Neural cell (in vitro differentiated cells): ENCODE results near the gene CARD14. TPM values are rescaled to one million over a fixed set of nuclear protein-coding genes. Genes with fewer than 3 reads are reported as not detected.
"Not testable (repeated sequence)": the region's sequence is repeated elsewhere in the genome, so short reads cannot be mapped to it uniquely, and the experiment has no call there.

Experiments
- H2AFZ ChIP-seq: fragments of 200-600, 300-800 bp; sonication (generic), shearing (Covaris generic); 2 replicates; pipeline ENCODE4 v1.6.0; 2014; ENCODE audit warnings: low read depth, mild to moderate bottlenecking, antibody characterized with exemption, low read length, moderate library complexity
- H3F3A ChIP-seq: fragments of 200-600 bp; shearing (Covaris generic); 2 replicates; pipeline ENCODE4 v1.6.1; 2016; ENCODE audit warnings: mild to moderate bottlenecking, moderate library complexity, mixed read lengths, antibody characterized with exemption, low read length; ENCODE audit not compliant: insufficient read depth, poor library complexity, severe bottlenecking
- H3K27ac ChIP-seq: fragments of 200-600, 300-800 bp; sonication (generic), shearing (Covaris generic); 2 replicates; pipeline ENCODE4 v1.5.1; 2014; ENCODE audit warnings: mild to moderate bottlenecking, low read length, moderate library complexity
- H3K27me3 ChIP-seq: fragments of 300-800, 200-600 bp; sonication (generic), shearing (Covaris generic); 2 replicates; pipeline ENCODE4 v1.6.0; 2014; ENCODE audit warnings: mild to moderate bottlenecking, low read depth, low read length, moderate library complexity; ENCODE audit not compliant: insufficient read depth
- H3K36me3 ChIP-seq: fragments of 300-800, 200-600 bp; sonication (generic), shearing (Covaris generic); 2 replicates; pipeline ENCODE4 v1.5.1; 2014; ENCODE audit warnings: mild to moderate bottlenecking, antibody characterized with exemption, low read length, moderate library complexity; ENCODE audit not compliant: insufficient read depth
- H3K4me2 ChIP-seq: fragments of 300-800, 200-600 bp; sonication (generic), shearing (Covaris generic); 2 replicates; pipeline ENCODE4 v1.6.0; 2014; ENCODE audit warnings: mild to moderate bottlenecking, low read length
- H3K4me3 ChIP-seq: fragments of 300-800, 200-600 bp; sonication (generic), shearing (Covaris generic); 2 replicates; pipeline ENCODE4 v1.5.1; 2014; ENCODE audit warnings: mild to moderate bottlenecking, low read length, moderate library complexity
- H3K79me2 ChIP-seq: fragments of 200-600 bp; shearing (Covaris generic); replicated peaks from 2 replicates; pipeline ENCODE4 v1.6.0; 2014; ENCODE audit warnings: mild to moderate bottlenecking, low read length, moderate library complexity; ENCODE audit not compliant: insufficient read depth
- H3K9ac ChIP-seq: fragments of 300-800, 200-600 bp; sonication (generic), shearing (Covaris generic); 2 replicates; pipeline ENCODE4 v1.6.1; 2016; ENCODE audit warnings: mild to moderate bottlenecking, low read length, mixed read lengths
- H3K9me2 ChIP-seq: fragments of 200-600 bp; shearing (Covaris generic); 2 replicates; pipeline ENCODE4 v1.6.1; 2016; ENCODE audit warnings: mild to moderate bottlenecking, low read length, mixed read lengths; ENCODE audit not compliant: insufficient read depth
- H3K9me3 ChIP-seq: fragments of 200-600, 300-800 bp; sonication (generic), shearing (Covaris generic); 2 replicates; pipeline ENCODE4 v1.6.1; 2016; ENCODE audit warnings: mild to moderate bottlenecking, mixed run types, low read length, moderate library complexity, mixed read lengths
- H4K20me1 ChIP-seq: fragments of 200-600 bp; shearing (Covaris generic); 2 replicates; pipeline ENCODE4 v1.6.1; 2016; ENCODE audit warnings: mild to moderate bottlenecking, mixed run types; ENCODE audit not compliant: insufficient read depth
- EP300 ChIP-seq: fragments of 450-650 bp; conservative IDR thresholded peaks from 2 replicates; pipeline ENCODE4 v1.6.1; 2014; ENCODE audit warnings: antibody characterized with exemption, mild to moderate bottlenecking, moderate library complexity; ENCODE audit not compliant: poor library complexity, severe bottlenecking
- EZH2 ChIP-seq: fragments of 200-600, 300-800 bp; shearing (Covaris generic), sonication (generic); IDR thresholded peaks from 2 replicates; pipeline ENCODE4 v1.6.1; 2014; ENCODE audit warnings: antibody characterized with exemption, low read length, borderline replicate concordance, mild to moderate bottlenecking; ENCODE audit not compliant: insufficient read depth, poor library complexity, severe bottlenecking
- MXI1 ChIP-seq: fragments of 450-650 bp; conservative IDR thresholded peaks from 2 replicates; pipeline ENCODE4 v1.6.1; 2014; ENCODE audit warnings: antibody characterized with exemption, mild to moderate bottlenecking; ENCODE audit not compliant: poor library complexity, severe bottlenecking
- POLR2AphosphoS5 ChIP-seq: IDR thresholded peaks from 2 replicates; pipeline ENCODE4 v1.6.1; 2012
- RAD21 ChIP-seq: fragments of 450-650 bp; conservative IDR thresholded peaks from 2 replicates; pipeline ENCODE4 v1.6.1; 2014; ENCODE audit warnings: antibody characterized with exemption, mild to moderate bottlenecking, moderate library complexity
- SMC3 ChIP-seq: fragments of 450-650 bp; conservative IDR thresholded peaks from 2 replicates; pipeline ENCODE4 v1.6.1; 2014; ENCODE audit warnings: antibody characterized with exemption, mild to moderate bottlenecking, moderate library complexity; ENCODE audit not compliant: poor library complexity
- TAF1 ChIP-seq: IDR thresholded peaks from 2 replicates; pipeline ENCODE4 v1.6.1; 2012; ENCODE audit warnings: low read depth
- polyA plus RNA-seq: library from polyadenylated mRNA; depleted of rRNA; stranded (reverse); fragments of >200 nt; gene quantifications from 2 replicates; pipeline ENCODE4 v1.2.3, GENCODE V29; 2014
- TF ChIP-seq, protein P1 (sequence below): fragments of 450-650 bp; IDR thresholded peaks from 2 replicates; pipeline ENCODE4 v1.5.1; 2014; ENCODE audit warnings: antibody characterized with exemption, mild to moderate bottlenecking, moderate library complexity; ENCODE audit not compliant: poor library complexity, severe bottlenecking
- TF ChIP-seq, protein P2 (sequence below): IDR thresholded peaks from 2 replicates; pipeline ENCODE4 v1.6.1; 2012; ENCODE audit warnings: borderline replicate concordance

Gene CARD14
- polyA plus RNA-seq, 1 donor from 2014 or later: 0.12 TPM

DNA sequence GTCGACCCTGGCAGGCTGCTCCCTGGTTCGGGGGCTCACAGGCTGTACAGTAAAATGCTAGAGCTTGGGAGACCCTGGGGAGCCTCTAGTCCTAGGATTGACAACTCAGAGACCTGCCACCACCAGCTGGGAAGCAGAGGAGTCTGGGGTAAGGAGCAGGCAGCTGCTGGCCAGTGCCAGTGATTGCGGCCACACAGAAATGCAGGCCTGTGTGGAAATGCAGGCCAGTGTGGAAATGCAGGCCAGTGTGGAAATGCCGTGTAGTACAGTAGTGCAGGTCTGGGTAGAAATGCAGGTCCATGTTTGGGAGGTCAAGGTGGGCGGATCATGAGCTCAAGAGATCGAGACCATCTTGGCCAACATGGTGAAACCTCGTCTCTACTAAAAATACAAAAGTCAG, 26.8 kb downstream of the CARD14 start:
- Histone ChIP-seq H3K4me3 (no peak overlapping the region), H3K36me3 (no peaks in the 10 kb centered on the region), H3K9me3 (no peaks in the 10 kb centered on the region), H3K27ac (no peak overlapping the region), H3K27me3 (no peaks in the 10 kb centered on the region), H4K20me1 (no peaks in the 10 kb centered on the region), H2AFZ (no peak overlapping the region), H3K9me2 (no peaks in the 10 kb centered on the region), H3K9ac (no peak overlapping the region), H3K79me2 (no peaks in the 10 kb centered on the region), H3K4me2 (no peak overlapping the region), H3F3A (no peaks in the 10 kb centered on the region)
- TF ChIP-seq TAF1 (no peak), POLR2AphosphoS5 (no peak), EP300 (no peak), SMC3 (no peak), EZH2 (no peak), RAD21 (no peak)
- TF ChIP-seq, protein P1, sequence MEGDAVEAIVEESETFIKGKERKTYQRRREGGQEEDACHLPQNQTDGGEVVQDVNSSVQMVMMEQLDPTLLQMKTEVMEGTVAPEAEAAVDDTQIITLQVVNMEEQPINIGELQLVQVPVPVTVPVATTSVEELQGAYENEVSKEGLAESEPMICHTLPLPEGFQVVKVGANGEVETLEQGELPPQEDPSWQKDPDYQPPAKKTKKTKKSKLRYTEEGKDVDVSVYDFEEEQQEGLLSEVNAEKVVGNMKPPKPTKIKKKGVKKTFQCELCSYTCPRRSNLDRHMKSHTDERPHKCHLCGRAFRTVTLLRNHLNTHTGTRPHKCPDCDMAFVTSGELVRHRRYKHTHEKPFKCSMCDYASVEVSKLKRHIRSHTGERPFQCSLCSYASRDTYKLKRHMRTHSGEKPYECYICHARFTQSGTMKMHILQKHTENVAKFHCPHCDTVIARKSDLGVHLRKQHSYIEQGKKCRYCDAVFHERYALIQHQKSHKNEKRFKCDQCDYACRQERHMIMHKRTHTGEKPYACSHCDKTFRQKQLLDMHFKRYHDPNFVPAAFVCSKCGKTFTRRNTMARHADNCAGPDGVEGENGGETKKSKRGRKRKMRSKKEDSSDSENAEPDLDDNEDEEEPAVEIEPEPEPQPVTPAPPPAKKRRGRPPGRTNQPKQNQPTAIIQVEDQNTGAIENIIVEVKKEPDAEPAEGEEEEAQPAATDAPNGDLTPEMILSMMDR: no peak

DNA sequence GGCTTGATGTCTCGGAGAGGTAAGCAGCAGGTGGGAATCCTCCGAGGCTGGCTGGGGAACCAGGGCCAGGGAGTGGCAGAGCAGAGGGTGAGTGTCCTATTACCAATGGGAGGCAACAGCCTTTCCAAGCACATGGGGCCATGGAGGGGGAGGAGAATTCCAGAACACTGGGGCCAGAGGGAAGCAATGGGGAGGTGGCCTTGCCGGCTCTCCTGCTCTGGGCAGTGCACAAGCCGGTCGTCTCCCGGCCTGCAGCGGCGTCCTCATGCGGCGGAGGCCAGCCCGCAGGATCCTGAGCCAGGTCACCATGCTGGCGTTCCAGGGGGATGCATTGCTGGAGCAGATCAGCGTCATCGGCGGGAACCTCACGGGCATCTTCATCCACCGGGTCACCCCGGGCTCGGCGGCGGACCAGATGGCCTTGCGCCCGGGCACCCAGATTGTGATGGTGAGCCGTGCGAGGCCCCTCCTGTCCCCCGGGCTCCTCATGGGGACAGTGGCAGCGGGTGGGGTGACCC, 28.4 kb downstream of the CARD14 start:
- no peaks in the 10 kb centered on the region for H3F3A ChIP-seq
- no peak overlapping the region for H3K4me3 ChIP-seq
- no peaks in the 10 kb centered on the region for H3K27me3 ChIP-seq
- no peaks in the 10 kb centered on the region for H3K79me2 ChIP-seq
- no peaks in the 10 kb centered on the region for H3K9me3 ChIP-seq
- H3K9me2 ChIP-seq: no peaks in the 10 kb centered on the region
- H3K9ac ChIP-seq: no peak overlapping the region
- no peaks in the 10 kb centered on the region for H4K20me1 ChIP-seq
- no peak overlapping the region for H3K27ac ChIP-seq
- H3K4me2 ChIP-seq: no peak overlapping the region
- no peak overlapping the region for H2AFZ ChIP-seq
- TF ChIP-seq EP300 (no peak), POLR2AphosphoS5 (no peak), SMC3 (no peak), RAD21 (no peak), EZH2 (no peak), MXI1 (no peak)
- TF ChIP-seq, protein P1: no peak
- TF ChIP-seq, protein P2, sequence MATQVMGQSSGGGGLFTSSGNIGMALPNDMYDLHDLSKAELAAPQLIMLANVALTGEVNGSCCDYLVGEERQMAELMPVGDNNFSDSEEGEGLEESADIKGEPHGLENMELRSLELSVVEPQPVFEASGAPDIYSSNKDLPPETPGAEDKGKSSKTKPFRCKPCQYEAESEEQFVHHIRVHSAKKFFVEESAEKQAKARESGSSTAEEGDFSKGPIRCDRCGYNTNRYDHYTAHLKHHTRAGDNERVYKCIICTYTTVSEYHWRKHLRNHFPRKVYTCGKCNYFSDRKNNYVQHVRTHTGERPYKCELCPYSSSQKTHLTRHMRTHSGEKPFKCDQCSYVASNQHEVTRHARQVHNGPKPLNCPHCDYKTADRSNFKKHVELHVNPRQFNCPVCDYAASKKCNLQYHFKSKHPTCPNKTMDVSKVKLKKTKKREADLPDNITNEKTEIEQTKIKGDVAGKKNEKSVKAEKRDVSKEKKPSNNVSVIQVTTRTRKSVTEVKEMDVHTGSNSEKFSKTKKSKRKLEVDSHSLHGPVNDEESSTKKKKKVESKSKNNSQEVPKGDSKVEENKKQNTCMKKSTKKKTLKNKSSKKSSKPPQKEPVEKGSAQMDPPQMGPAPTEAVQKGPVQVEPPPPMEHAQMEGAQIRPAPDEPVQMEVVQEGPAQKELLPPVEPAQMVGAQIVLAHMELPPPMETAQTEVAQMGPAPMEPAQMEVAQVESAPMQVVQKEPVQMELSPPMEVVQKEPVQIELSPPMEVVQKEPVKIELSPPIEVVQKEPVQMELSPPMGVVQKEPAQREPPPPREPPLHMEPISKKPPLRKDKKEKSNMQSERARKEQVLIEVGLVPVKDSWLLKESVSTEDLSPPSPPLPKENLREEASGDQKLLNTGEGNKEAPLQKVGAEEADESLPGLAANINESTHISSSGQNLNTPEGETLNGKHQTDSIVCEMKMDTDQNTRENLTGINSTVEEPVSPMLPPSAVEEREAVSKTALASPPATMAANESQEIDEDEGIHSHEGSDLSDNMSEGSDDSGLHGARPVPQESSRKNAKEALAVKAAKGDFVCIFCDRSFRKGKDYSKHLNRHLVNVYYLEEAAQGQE: no peak
- H3K36me3 ChIP-seq: no peaks in the 10 kb centered on the region

DNA sequence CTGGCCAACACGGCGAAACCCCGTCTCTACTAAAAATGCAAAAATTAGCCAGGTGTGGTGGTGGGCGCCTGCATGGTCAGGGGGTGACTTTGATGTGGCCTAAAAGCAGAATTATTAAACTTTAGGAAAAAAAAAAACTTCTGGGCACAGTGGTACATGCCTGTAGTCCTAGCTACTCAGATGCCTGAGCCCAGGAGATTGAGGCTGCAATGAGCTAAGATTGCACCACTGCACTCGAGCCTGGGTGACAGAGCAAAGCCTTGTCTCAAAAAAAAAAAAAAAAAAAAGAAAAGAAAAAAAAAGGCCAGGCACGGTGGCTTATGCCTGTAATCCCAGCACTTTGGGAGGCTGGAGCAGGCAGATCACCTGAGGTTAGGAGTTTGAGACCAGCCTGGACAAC, 29.5 kb downstream of the CARD14 start:
- H3K4me3 ChIP-seq, H3F3A ChIP-seq, H3K79me2 ChIP-seq, H4K20me1 ChIP-seq, H3K27me3 ChIP-seq, H3K27ac ChIP-seq, H3K4me2 ChIP-seq, H3K36me3 ChIP-seq, H3K9ac ChIP-seq, H3K9me2 ChIP-seq, H3K9me3 ChIP-seq, H2AFZ ChIP-seq: not testable (repeated sequence)
